A673 (cell line): Measurements from ENCODE around the gene THOP1.

Experiments used
- CTCF ChIP-seq: fragments of 300-800, 200-600 bp; sonication (generic); conservative IDR thresholded peaks from 2 replicates; pipeline ENCODE4 v1.5.1; 2017; ENCODE audit warnings: low read depth, mild to moderate bottlenecking, antibody characterized with exemption, low read length, moderate library complexity, mixed read lengths
- EZH2 ChIP-seq: fragments of 200-600 bp; sonication (generic); IDR thresholded peaks from 2 replicates; pipeline ENCODE4 v1.6.1; 2017; ENCODE audit warnings: borderline replicate concordance, low read depth, mild to moderate bottlenecking, mixed read lengths, antibody characterized with exemption, low read length; ENCODE audit not compliant: poor library complexity, severe bottlenecking

- no peak for TF ChIP-seq CTCF
- TF ChIP-seq EZH2: no peak
Observed at GRCh38 chr19:2845107-2845506, 59.8 kb downstream of the THOP1 start.
